Upper lobe of left lung (tissue), 4 donors: ENCODE data around the gene MT1H.
"Not testable (repeated sequence)": the region's sequence is repeated elsewhere in the genome, so short reads cannot be mapped to it uniquely, and the experiment has no call there.

ENCODE experiments used
- CTCF ChIP-seq, 6 experiments: fragments of 450-650 bp in 4 of 6; fragments of 200-600 bp in 2 of 6; sonication (generic) in 2 of 6; IDR thresholded peaks; one replicate each; pipeline ENCODE4 v1.5.1; 2016 to 2019; ENCODE audit warnings: antibody characterized with exemption in 6 of 6
- EP300 ChIP-seq, 4 donors: sonication (generic); formaldehyde crosslinking; IDR thresholded peaks; one replicate each; pipeline ENCODE4 v1.5.1; 2017; ENCODE audit warnings: antibody characterized with exemption in 4 of 4, control low read depth in 2 of 4
- POLR2A ChIP-seq, 4 donors: fragments of 450-650 bp; IDR thresholded peaks; one replicate each; pipeline ENCODE4 v1.5.1; 2016 to 2017; ENCODE audit warnings: antibody characterized with exemption in 4 of 4, mild to moderate bottlenecking in 2 of 4
- POLR2AphosphoS5 ChIP-seq, 2 donors: sonication (generic); formaldehyde crosslinking; IDR thresholded peaks; one replicate each; pipeline ENCODE4 v1.5.1; 2017; ENCODE audit warnings: antibody characterized with exemption in 2 of 2

GRCh38 chr16:56717532-56717931, 47.9 kb downstream of the MT1H start:
- TF ChIP-seq CTCF, POLR2A, POLR2AphosphoS5, EP300 (IDR thresholded peaks at IDR 0.05): not testable (repeated sequence)
